ENCODE data around the gene KLRD1. TPM values are rescaled to one million over a fixed set of nuclear protein-coding genes. Genes with fewer than 3 reads are reported as not detected.

The KLRD1 gene
- total and polyA plus RNA-seq, 2 of the 4 experiments (the other 2 are of a cell fraction), result under 0.01 TPM

DNA sequence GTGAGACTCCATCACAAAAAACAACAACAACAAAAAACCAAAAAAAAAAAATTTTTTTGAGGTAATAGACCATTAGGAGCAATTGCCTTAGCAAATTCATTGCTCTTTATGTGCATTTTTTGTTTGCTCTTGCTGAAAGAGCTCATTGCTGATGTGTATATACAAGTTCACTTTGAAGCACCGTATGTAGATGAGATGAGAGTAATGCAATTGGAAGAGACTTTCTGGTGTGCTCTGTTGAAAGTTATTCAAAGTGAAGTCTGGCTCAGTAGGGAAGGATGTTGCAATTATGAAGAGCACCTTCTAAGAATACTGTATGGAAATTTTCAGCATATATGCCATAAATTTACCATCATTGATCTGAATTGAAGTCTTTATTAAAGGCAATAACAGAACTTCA, 46.7 kb upstream of the KLRD1 start:
- Histone ChIP-seq H3K9ac (ENCODE audit: low read depth, low read length) (no peak overlapping the region), H3K27ac (ENCODE audit: insufficient read depth, low read length) (no peak overlapping the region), H2AFZ (replicated peaks; ENCODE audit: low read length, poor library complexity) (no peak overlapping the region), H3K9me1 (ENCODE audit: insufficient read depth, low read length) (no peaks in the 10 kb centered on the region), H3K18ac (ENCODE audit: low read depth, low read length) (no peak overlapping the region), H2BK120ac (ENCODE audit: low read depth, low read length) (no peak overlapping the region), H3K56ac (ENCODE audit: extremely low read depth, insufficient read depth, low read length) (no peak overlapping the region), H2BK20ac (ENCODE audit: low read depth, low read length) (no peak overlapping the region), H4K5ac (ENCODE audit: low read depth, low read length) (no peak overlapping the region), H3K4ac (ENCODE audit: low read depth, low read length) (no peak overlapping the region), H3K4me3 (ENCODE audit: insufficient read depth, low read depth, low read length) (no peak overlapping the region), H3K79me1 (ENCODE audit: low read depth in 1 of 2, low read length in 2 of 2) (no peaks in the 10 kb centered on the region), H2BK5ac (ENCODE audit: low read depth, low read length, poor library complexity, severe bottlenecking) (no peak overlapping the region), H4K8ac (ENCODE audit: low read depth in 2 of 2, low read length in 2 of 2) (no peak overlapping the region), H3K27me3 (ENCODE audit: control insufficient read depth, insufficient read depth, low read length) (no peaks in the 10 kb centered on the region), H3K9me3 (ENCODE audit: control insufficient read depth, insufficient read depth, low read length) (no peaks in the 10 kb centered on the region), H3K14ac (replicated peaks; ENCODE audit: low read depth, low read length) (no peak overlapping the region), H2AK5ac (ENCODE audit: low read depth, low read length) (no peak overlapping the region), H2BK15ac (ENCODE audit: low read depth, low read length) (no peak overlapping the region), H3K23ac (ENCODE audit: low read depth, low read length) (no peak overlapping the region), H4K20me1 (ENCODE audit: insufficient read depth, low read length) (no peaks in the 10 kb centered on the region), H2AK9ac (replicated peaks; ENCODE audit: low read depth, low read length, poor library complexity) (no peak overlapping the region), H4K91ac (ENCODE audit: insufficient read depth, low read depth, low read length) (no peak overlapping the region), H3K4me2 (ENCODE audit: low read depth, low read length) (no peak overlapping the region), H3K36me3 (ENCODE audit: control insufficient read depth, insufficient read depth, low read length) (no peaks in the 10 kb centered on the region), H3K4me1 (ENCODE audit: control insufficient read depth, insufficient read depth, low read length) (no peaks in the 10 kb centered on the region)
- no CpG with 5 or more reads among the region's 1 CpG for WGBS, 2 experiments (ENCODE audit: extremely low coverage in 2 of 2, insufficient read length in 1 of 2)
- POLR2A ChIA-PET (ENCODE audit: unreplicated experiment), result no interaction called here
- no peak for ATAC-seq (ENCODE audit: low read depth)
- intact Hi-C loops (cut with micrococcal nuclease) (no loop called here), dilution Hi-C loops (cut with HindIII; ENCODE audit: low sequenced_read_pairs, unreplicated experiment) (no loop called here), in situ Hi-C loops (cut with MboI; ENCODE audit: low sequenced_read_pairs) (no loop called here)
- DNase-seq, result no peak
- CTCF ChIA-PET, result interaction anchor here (0.6 to 0.7 kb wide), 2 partner anchors 59 to 110 kb away, joined by 3 to 4 read pairs; no protein-coding TSS in a partner anchor
- TF ChIP-seq, protein P1, sequence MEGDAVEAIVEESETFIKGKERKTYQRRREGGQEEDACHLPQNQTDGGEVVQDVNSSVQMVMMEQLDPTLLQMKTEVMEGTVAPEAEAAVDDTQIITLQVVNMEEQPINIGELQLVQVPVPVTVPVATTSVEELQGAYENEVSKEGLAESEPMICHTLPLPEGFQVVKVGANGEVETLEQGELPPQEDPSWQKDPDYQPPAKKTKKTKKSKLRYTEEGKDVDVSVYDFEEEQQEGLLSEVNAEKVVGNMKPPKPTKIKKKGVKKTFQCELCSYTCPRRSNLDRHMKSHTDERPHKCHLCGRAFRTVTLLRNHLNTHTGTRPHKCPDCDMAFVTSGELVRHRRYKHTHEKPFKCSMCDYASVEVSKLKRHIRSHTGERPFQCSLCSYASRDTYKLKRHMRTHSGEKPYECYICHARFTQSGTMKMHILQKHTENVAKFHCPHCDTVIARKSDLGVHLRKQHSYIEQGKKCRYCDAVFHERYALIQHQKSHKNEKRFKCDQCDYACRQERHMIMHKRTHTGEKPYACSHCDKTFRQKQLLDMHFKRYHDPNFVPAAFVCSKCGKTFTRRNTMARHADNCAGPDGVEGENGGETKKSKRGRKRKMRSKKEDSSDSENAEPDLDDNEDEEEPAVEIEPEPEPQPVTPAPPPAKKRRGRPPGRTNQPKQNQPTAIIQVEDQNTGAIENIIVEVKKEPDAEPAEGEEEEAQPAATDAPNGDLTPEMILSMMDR (conservative IDR thresholded peaks at IDR 0.05; ENCODE audit: low read depth, low read length), result no peak
- TF ChIP-seq CEBPB (IDR thresholded peaks at IDR 0.05; ENCODE audit: low read depth, low read length) (no peak), MAFK (IDR thresholded peaks at IDR 0.05; ENCODE audit: low read depth, low read length) (no peak), CHD1 (IDR thresholded peaks at IDR 0.05; ENCODE audit: low read depth, low read length) (no peak), RFX5 (IDR thresholded peaks at IDR 0.05; ENCODE audit: low read depth, low read length) (no peak), RCOR1 (IDR thresholded peaks at IDR 0.05; ENCODE audit: insufficient replicate concordance, low read length) (no peak), BHLHE40 (IDR thresholded peaks at IDR 0.05; ENCODE audit: low read depth, low read length) (no peak), FOS (IDR thresholded peaks at IDR 0.05; ENCODE audit: low read depth, low read length) (no peak), MAZ (IDR thresholded peaks at IDR 0.05; ENCODE audit: borderline replicate concordance, low read depth, low read length) (no peak), NFE2L2 (IDR thresholded peaks at IDR 0.05; ENCODE audit: low read depth, low read length) (no peak), MXI1 (IDR thresholded peaks at IDR 0.05; ENCODE audit: borderline replicate concordance, low read depth, low read length) (no peak), RAD21 (IDR thresholded peaks at IDR 0.05; ENCODE audit: low read length) (no peak), SMC3 (IDR thresholded peaks at IDR 0.05; ENCODE audit: low read depth, low read length) (no peak), POLR2A (IDR thresholded peaks at IDR 0.05; ENCODE audit: low read depth, low read length) (no peak)
- TF ChIP-seq, protein P2, sequence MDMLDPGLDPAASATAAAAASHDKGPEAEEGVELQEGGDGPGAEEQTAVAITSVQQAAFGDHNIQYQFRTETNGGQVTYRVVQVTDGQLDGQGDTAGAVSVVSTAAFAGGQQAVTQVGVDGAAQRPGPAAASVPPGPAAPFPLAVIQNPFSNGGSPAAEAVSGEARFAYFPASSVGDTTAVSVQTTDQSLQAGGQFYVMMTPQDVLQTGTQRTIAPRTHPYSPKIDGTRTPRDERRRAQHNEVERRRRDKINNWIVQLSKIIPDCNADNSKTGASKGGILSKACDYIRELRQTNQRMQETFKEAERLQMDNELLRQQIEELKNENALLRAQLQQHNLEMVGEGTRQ (IDR thresholded peaks at IDR 0.05; ENCODE audit: low read depth, low read length), result no peak
- TF ChIP-seq, protein P3, sequence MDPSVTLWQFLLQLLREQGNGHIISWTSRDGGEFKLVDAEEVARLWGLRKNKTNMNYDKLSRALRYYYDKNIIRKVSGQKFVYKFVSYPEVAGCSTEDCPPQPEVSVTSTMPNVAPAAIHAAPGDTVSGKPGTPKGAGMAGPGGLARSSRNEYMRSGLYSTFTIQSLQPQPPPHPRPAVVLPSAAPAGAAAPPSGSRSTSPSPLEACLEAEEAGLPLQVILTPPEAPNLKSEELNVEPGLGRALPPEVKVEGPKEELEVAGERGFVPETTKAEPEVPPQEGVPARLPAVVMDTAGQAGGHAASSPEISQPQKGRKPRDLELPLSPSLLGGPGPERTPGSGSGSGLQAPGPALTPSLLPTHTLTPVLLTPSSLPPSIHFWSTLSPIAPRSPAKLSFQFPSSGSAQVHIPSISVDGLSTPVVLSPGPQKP (IDR thresholded peaks at IDR 0.05; ENCODE audit: borderline replicate concordance, low read depth, low read length), result no peak
- BruUV-seq (replicated peaks), result no TSS peak
